IMR-90 (cell line): ENCODE data around the gene FXYD3. TPM values are rescaled to one million over a fixed set of nuclear protein-coding genes. Genes with fewer than 3 reads are reported as not detected.

Source experiments
- ATAC-seq: fragments of 200-7000 bp; cut with Tn5 transposase; 2 replicates; pipeline ENCODE4 v1.9.1; 2020; ENCODE audit warnings: low read depth, mild to moderate bottlenecking, moderate library complexity
- BruUV-seq: library from RNA; stranded (reverse); fragments of 400-500 nt; replicated peaks from 2 replicates; lab custom pipeline; 2021; lab: Mats Ljungman, UMichigan
- CTCF ChIA-PET: fragments of 300-600 bp; formaldehyde crosslinking; extraction: SDS; loops from one replicate; lab custom pipeline; 2021; ENCODE audit warnings: antibody characterized with exemption; lab: Yijun Ruan, JAX
- POLR2A ChIA-PET: fragments of 300-600 bp; sonication (Branson Sonifier 250); formaldehyde crosslinking; loops from one replicate; lab custom pipeline; 2022; ENCODE audit warnings: antibody characterized with exemption; ENCODE audit not compliant: unreplicated experiment; lab: Charles Lee
- DNase-seq: peaks from one replicate; pipeline ENCODE4 v3.0.0; 2013
- H2AFZ ChIP-seq: replicated peaks from 2 replicates; pipeline ENCODE3; 2013; ENCODE audit warnings: low read length, mild to moderate bottlenecking; ENCODE audit not compliant: poor library complexity
- H2AK5ac ChIP-seq: 2 replicates; pipeline ENCODE4 v1.6.1; 2013; ENCODE audit warnings: low read depth, low read length, inconsistent platforms
- H2AK9ac ChIP-seq: replicated peaks from 2 replicates; pipeline ENCODE3; 2013; ENCODE audit warnings: mild to moderate bottlenecking, low read depth, low read length, moderate library complexity; ENCODE audit not compliant: poor library complexity
- H2BK120ac ChIP-seq: 2 replicates; pipeline ENCODE4 v1.6.1; 2013; ENCODE audit warnings: low read depth, low read length, inconsistent platforms
- H2BK15ac ChIP-seq: 3 replicates; pipeline ENCODE4 v1.6.1; 2013; ENCODE audit warnings: low read depth, low read length, inconsistent platforms
- H2BK20ac ChIP-seq: 2 replicates; pipeline ENCODE4 v1.6.1; 2013; ENCODE audit warnings: low read depth, mild to moderate bottlenecking, inconsistent platforms, low read length, moderate library complexity
- H2BK5ac ChIP-seq: 2 replicates; pipeline ENCODE4 v1.6.1; 2013; ENCODE audit warnings: mild to moderate bottlenecking, low read depth, low read length, inconsistent platforms; ENCODE audit not compliant: poor library complexity, severe bottlenecking
- H3K14ac ChIP-seq: replicated peaks from 2 replicates; pipeline ENCODE4 v1.6.1; 2013; ENCODE audit warnings: low read depth, low read length, inconsistent platforms
- H3K18ac ChIP-seq: 2 replicates; pipeline ENCODE4 v1.6.1; 2013; ENCODE audit warnings: low read depth, low read length, control low read depth
- H3K23ac ChIP-seq: 2 replicates; pipeline ENCODE4 v1.6.1; 2013; ENCODE audit warnings: low read depth, low read length, inconsistent platforms
- H3K27ac ChIP-seq: 2 replicates; pipeline ENCODE4 v1.5.1; 2013; ENCODE audit warnings: mild to moderate bottlenecking, control low read depth, low read length; ENCODE audit not compliant: insufficient read depth
- H3K27me3 ChIP-seq: 2 replicates; pipeline ENCODE4 v1.6.1; 2013; ENCODE audit warnings: low read length; ENCODE audit not compliant: control insufficient read depth, insufficient read depth
- H3K36me3 ChIP-seq: 2 replicates; pipeline ENCODE4 v1.6.1; 2013; ENCODE audit warnings: low read length, mixed read lengths; ENCODE audit not compliant: control insufficient read depth, insufficient read depth
- H3K4ac ChIP-seq: 2 replicates; pipeline ENCODE4 v1.6.1; 2013; ENCODE audit warnings: low read depth, low read length, inconsistent platforms
- H3K4me1 ChIP-seq: 2 replicates; pipeline ENCODE4 v1.6.1; 2013; ENCODE audit warnings: low read length, mixed read lengths; ENCODE audit not compliant: control insufficient read depth, insufficient read depth
- H3K4me2 ChIP-seq: 2 replicates; pipeline ENCODE4 v1.6.1; 2013; ENCODE audit warnings: low read depth, mild to moderate bottlenecking, control low read depth, low read length, moderate library complexity
- H3K4me3 ChIP-seq: 2 replicates; pipeline ENCODE4 v1.5.1; 2013; ENCODE audit warnings: low read depth, mild to moderate bottlenecking, control low read depth, low read length, moderate library complexity; ENCODE audit not compliant: insufficient read depth
- H3K56ac ChIP-seq: 2 replicates; pipeline ENCODE4 v1.6.1; 2013; ENCODE audit warnings: low read length, inconsistent platforms; ENCODE audit not compliant: insufficient read depth; ENCODE audit errors: extremely low read depth
- H3K79me1 ChIP-seq, 2 experiments: 2 replicates each; pipeline ENCODE4 v1.6.1; 2013; ENCODE audit warnings: low read length in 2 of 2, inconsistent platforms in 1 of 2, low read depth in 1 of 2
- H3K9ac ChIP-seq: 2 replicates; pipeline ENCODE4 v1.6.1; 2013; ENCODE audit warnings: low read depth, low read length, control low read depth
- H3K9me1 ChIP-seq: 2 replicates; pipeline ENCODE4 v1.6.1; 2013; ENCODE audit warnings: low read length, inconsistent platforms; ENCODE audit not compliant: insufficient read depth
- H3K9me3 ChIP-seq: 2 replicates; pipeline ENCODE4 v1.6.1; 2013; ENCODE audit warnings: low read length; ENCODE audit not compliant: control insufficient read depth, insufficient read depth
- H4K20me1 ChIP-seq: 2 replicates; pipeline ENCODE4 v1.6.1; 2013; ENCODE audit warnings: low read length, inconsistent platforms; ENCODE audit not compliant: insufficient read depth
- H4K5ac ChIP-seq: 2 replicates; pipeline ENCODE4 v1.6.1; 2013; ENCODE audit warnings: mild to moderate bottlenecking, low read depth, low read length, control low read depth
- H4K8ac ChIP-seq, 2 experiments: 2 replicates each; pipeline ENCODE4 v1.6.1; 2013; ENCODE audit warnings: low read depth in 2 of 2, low read length in 2 of 2, control low read depth in 1 of 2, inconsistent platforms in 1 of 2
- H4K91ac ChIP-seq: 2 replicates; pipeline ENCODE4 v1.6.1; 2013; ENCODE audit warnings: low read depth, low read length, inconsistent platforms; ENCODE audit not compliant: insufficient read depth
- BHLHE40 ChIP-seq: fragments of 150-350 bp; IDR thresholded peaks from 2 replicates; pipeline ENCODE4 v1.6.1; 2016; ENCODE audit warnings: mild to moderate bottlenecking, low read depth, low read length
- CEBPB ChIP-seq: IDR thresholded peaks from 2 replicates; pipeline ENCODE4 v1.6.1; 2012; ENCODE audit warnings: low read depth, low read length, improper control_type of control experiment
- CHD1 ChIP-seq: IDR thresholded peaks from 2 replicates; pipeline ENCODE4 v1.6.1; 2012; ENCODE audit warnings: low read depth, low read length, improper control_type of control experiment
- FOS ChIP-seq: fragments of 150-350 bp; IDR thresholded peaks from 2 replicates; pipeline ENCODE4 v1.6.1; 2016; ENCODE audit warnings: low read depth, low read length
- MAFK ChIP-seq: IDR thresholded peaks from 2 replicates; pipeline ENCODE4 v1.6.1; 2012; ENCODE audit warnings: low read depth, low read length, improper control_type of control experiment
- MAZ ChIP-seq: IDR thresholded peaks from 2 replicates; pipeline ENCODE4 v1.6.1; 2012; ENCODE audit warnings: low read depth, mild to moderate bottlenecking, low read length, improper control_type of control experiment, moderate library complexity, borderline replicate concordance
- MXI1 ChIP-seq: IDR thresholded peaks from 2 replicates; pipeline ENCODE4 v1.6.1; 2012; ENCODE audit warnings: low read depth, mild to moderate bottlenecking, low read length, moderate library complexity, borderline replicate concordance
- NFE2L2 ChIP-seq: fragments of 150-350 bp; IDR thresholded peaks from 2 replicates; pipeline ENCODE4 v1.6.1; 2016; ENCODE audit warnings: low read depth, mild to moderate bottlenecking, low read length
- POLR2A ChIP-seq: IDR thresholded peaks from 2 replicates; pipeline ENCODE4 v1.6.1; 2012; ENCODE audit warnings: mild to moderate bottlenecking, low read depth, low read length
- RAD21 ChIP-seq: IDR thresholded peaks from 2 replicates; pipeline ENCODE4 v1.6.1; 2012; ENCODE audit warnings: low read length, improper control_type of control experiment
- RCOR1 ChIP-seq: IDR thresholded peaks from 2 replicates; pipeline ENCODE4 v1.6.1; 2012; ENCODE audit warnings: mild to moderate bottlenecking, low read length, improper control_type of control experiment; ENCODE audit not compliant: insufficient replicate concordance
- RFX5 ChIP-seq: IDR thresholded peaks from 2 replicates; pipeline ENCODE4 v1.8.0; 2012; ENCODE audit warnings: low read depth, mild to moderate bottlenecking, low read length, moderate library complexity
- SMC3 ChIP-seq: fragments of 150-350 bp; IDR thresholded peaks from 2 replicates; pipeline ENCODE4 v1.6.1; 2016; ENCODE audit warnings: low read depth, mild to moderate bottlenecking, antibody characterized with exemption, low read length, moderate library complexity
- WGBS, 2 experiments: methylation state at CpG; one replicate each; pipeline versions ENCODE4 v1.1.5 to v1.1.7; 2013; ENCODE audit warnings: missing lambda C conversion rate in 2 of 2; ENCODE audit not compliant: insufficient read length in 1 of 2; ENCODE audit errors: extremely low coverage in 2 of 2; 5-methylcytosine and 5-hydroxymethylcytosine counted together
- dilution Hi-C: fragments of 300-500 bp; cut with HindIII; formaldehyde crosslinking; loops from one replicate; pipeline ENCODE4 v1.14.3; 2018; ENCODE audit warnings: low sequenced_read_pairs; ENCODE audit not compliant: unreplicated experiment
- in situ Hi-C: fragments of 300-500 bp; cut with MboI; formaldehyde crosslinking; loops from 3 replicates; pipeline ENCODE4 v1.14.3; 2019; ENCODE audit warnings: low sequenced_read_pairs, inconsistent platforms, mixed read lengths
- intact Hi-C: fragments of 100-400 bp; cut with micrococcal nuclease; formaldehyde crosslinking; loops from 2 replicates; pipeline ENCODE4 v1.10.0; 2022
- polyA plus RNA-seq, 3 experiments: library from polyadenylated mRNA; depleted of rRNA; stranded (reverse); fragments of >200 nt; gene quantifications; 2 replicates each; pipeline ENCODE4 v1.2.3, GENCODE V29; 2012; ENCODE audit warnings: low replicate concordance in 1 of 3
- total RNA-seq: library from RNA; depleted of rRNA; stranded (reverse); fragments of >200 nt; gene quantifications from 2 replicates; pipeline ENCODE4 v1.2.3, GENCODE V29; 2012
- TF ChIP-seq, protein P1 (sequence below): fragments of 150-350 bp; IDR thresholded peaks from 2 replicates; pipeline ENCODE4 v1.6.1; 2017; ENCODE audit warnings: mild to moderate bottlenecking, antibody characterized with exemption, low read length, low read depth
- TF ChIP-seq, protein P2 (sequence below): fragments of 150-350 bp; IDR thresholded peaks from 2 replicates; pipeline ENCODE4 v1.6.1; 2016; ENCODE audit warnings: low read depth, mild to moderate bottlenecking, low read length, moderate library complexity, borderline replicate concordance
- TF ChIP-seq, protein P3 (sequence below): conservative IDR thresholded peaks from 2 replicates; pipeline ENCODE4 v1.5.1; 2012; ENCODE audit warnings: mild to moderate bottlenecking, low read depth, low read length, improper control_type of control experiment

FXYD3 gene
- total and polyA plus RNA-seq, 2 of the 4 experiments (the other 2 are of a cell fraction): not detected

DNA sequence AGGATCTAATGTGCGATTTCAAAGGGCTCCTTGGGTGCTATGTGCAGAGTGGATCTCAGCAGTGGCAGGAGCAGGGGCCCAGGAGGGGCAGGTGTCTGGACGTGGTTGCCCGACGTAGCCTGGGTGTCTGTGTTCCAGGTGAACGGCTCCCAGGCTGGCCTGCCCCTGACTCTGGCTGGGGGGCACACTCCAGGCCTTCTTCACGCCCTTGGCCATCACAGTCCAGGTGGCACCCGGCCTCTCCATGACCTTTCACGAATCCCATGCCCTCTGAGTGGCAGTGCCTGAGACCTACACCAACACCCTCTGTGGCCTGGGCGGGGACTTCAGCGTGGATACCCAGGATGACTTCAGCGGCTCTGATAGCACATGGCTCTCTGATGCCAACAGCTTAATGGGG lies 11.3 kb upstream of the FXYD3 start:
- no TSS peak for BruUV-seq
- in situ Hi-C loops (no loop called here), intact Hi-C loops (no loop called here), dilution Hi-C loops (no loop called here)
- Histone ChIP-seq H2AK9ac (no peak overlapping the region), H4K5ac (no peak overlapping the region), H3K4me1 (no peaks in the 10 kb centered on the region), H3K4me3 (no peak overlapping the region), H3K4me2 (no peak overlapping the region), H2BK5ac (no peak overlapping the region), H3K4ac (no peak overlapping the region), H3K27me3 (no peaks in the 10 kb centered on the region; the same call in 1 of the 2 replicates), H2BK15ac (no peak overlapping the region), H3K18ac (no peak overlapping the region), H2AK5ac (no peak overlapping the region), H2BK120ac (no peak overlapping the region), H2AFZ (no peak overlapping the region), H3K9me3 (peaks cover 5% of the 10 kb centered on the region; the same call in 1 of the 2 replicates), H3K36me3 (no peaks in the 10 kb centered on the region), H3K9ac (no peak overlapping the region), H3K56ac (no peak overlapping the region), H3K14ac (no peak overlapping the region), H3K23ac (no peak overlapping the region), H3K27ac (no peak overlapping the region), H4K8ac (no peak overlapping the region), H4K20me1 (no peaks in the 10 kb centered on the region), H3K9me1 (no peaks in the 10 kb centered on the region), H2BK20ac (no peak overlapping the region), H3K79me1 (no peaks in the 10 kb centered on the region), H4K91ac (no peak overlapping the region)
- ATAC-seq (no peak), DNase-seq (no peak)
- CTCF ChIA-PET: no interaction called here
- TF ChIP-seq MAFK (no peak), FOS (no peak), BHLHE40 (no peak), RFX5 (no peak), NFE2L2 (no peak), POLR2A (no peak), RCOR1 (no peak), SMC3 (no peak), RAD21 (no peak), CHD1 (no peak), MAZ (no peak), MXI1 (no peak), CEBPB (no peak)
- TF ChIP-seq, protein P1, sequence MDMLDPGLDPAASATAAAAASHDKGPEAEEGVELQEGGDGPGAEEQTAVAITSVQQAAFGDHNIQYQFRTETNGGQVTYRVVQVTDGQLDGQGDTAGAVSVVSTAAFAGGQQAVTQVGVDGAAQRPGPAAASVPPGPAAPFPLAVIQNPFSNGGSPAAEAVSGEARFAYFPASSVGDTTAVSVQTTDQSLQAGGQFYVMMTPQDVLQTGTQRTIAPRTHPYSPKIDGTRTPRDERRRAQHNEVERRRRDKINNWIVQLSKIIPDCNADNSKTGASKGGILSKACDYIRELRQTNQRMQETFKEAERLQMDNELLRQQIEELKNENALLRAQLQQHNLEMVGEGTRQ: no peak
- TF ChIP-seq, protein P2, sequence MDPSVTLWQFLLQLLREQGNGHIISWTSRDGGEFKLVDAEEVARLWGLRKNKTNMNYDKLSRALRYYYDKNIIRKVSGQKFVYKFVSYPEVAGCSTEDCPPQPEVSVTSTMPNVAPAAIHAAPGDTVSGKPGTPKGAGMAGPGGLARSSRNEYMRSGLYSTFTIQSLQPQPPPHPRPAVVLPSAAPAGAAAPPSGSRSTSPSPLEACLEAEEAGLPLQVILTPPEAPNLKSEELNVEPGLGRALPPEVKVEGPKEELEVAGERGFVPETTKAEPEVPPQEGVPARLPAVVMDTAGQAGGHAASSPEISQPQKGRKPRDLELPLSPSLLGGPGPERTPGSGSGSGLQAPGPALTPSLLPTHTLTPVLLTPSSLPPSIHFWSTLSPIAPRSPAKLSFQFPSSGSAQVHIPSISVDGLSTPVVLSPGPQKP: no peak
- TF ChIP-seq, protein P3, sequence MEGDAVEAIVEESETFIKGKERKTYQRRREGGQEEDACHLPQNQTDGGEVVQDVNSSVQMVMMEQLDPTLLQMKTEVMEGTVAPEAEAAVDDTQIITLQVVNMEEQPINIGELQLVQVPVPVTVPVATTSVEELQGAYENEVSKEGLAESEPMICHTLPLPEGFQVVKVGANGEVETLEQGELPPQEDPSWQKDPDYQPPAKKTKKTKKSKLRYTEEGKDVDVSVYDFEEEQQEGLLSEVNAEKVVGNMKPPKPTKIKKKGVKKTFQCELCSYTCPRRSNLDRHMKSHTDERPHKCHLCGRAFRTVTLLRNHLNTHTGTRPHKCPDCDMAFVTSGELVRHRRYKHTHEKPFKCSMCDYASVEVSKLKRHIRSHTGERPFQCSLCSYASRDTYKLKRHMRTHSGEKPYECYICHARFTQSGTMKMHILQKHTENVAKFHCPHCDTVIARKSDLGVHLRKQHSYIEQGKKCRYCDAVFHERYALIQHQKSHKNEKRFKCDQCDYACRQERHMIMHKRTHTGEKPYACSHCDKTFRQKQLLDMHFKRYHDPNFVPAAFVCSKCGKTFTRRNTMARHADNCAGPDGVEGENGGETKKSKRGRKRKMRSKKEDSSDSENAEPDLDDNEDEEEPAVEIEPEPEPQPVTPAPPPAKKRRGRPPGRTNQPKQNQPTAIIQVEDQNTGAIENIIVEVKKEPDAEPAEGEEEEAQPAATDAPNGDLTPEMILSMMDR: no peak
- POLR2A ChIA-PET: no interaction called here
- WGBS, 2 experiments: 79% methylated on average over 6 of the region's 11 CpGs; no CpG with 5 or more reads in 1 of the 2 experiments
